Measurements from ENCODE around the gene LAMA3. TPM values are rescaled to one million over a fixed set of nuclear protein-coding genes. Genes with fewer than 3 reads are reported as not detected.
A peak's percentile ranks its signal among the peaks of the same experiment; 100 is the strongest.

Gene LAMA3
- total RNA-seq, 1 experiment from 2014 or later = 26.7 TPM

GRCh38 chr18:23668731-23669130 is 20.5 kb upstream of the LAMA3 start:
- in situ Hi-C loops (cut with HindIII; ENCODE audit: low pct_unique_long_range_greater_than_20kb, low sequenced_read_pairs) = no loop called here
- DNase-seq (ENCODE audit: low read depth) = no peak

- in situ Hi-C loops (cut with HindIII; ENCODE audit: low pct_unique_long_range_greater_than_20kb, low sequenced_read_pairs) = no loop called here
- no peak for DNase-seq (ENCODE audit: low read depth)
Measured at GRCh38 chr18:23669202-23669766, 20.0 kb upstream of the LAMA3 start.

GRCh38 chr18:23669804-23670405 is 19.3 kb upstream of the LAMA3 start:
- no peak for DNase-seq (ENCODE audit: low read depth)
- in situ Hi-C loops (cut with HindIII; ENCODE audit: low pct_unique_long_range_greater_than_20kb, low sequenced_read_pairs) = no loop called here

- in situ Hi-C loops (cut with HindIII; ENCODE audit: low pct_unique_long_range_greater_than_20kb, low sequenced_read_pairs) = no loop called here
Measured at GRCh38 chr18:23671564-23671963, 17.7 kb upstream of the LAMA3 start.

GRCh38 chr18:23673725-23674124 is 15.5 kb upstream of the LAMA3 start:
- DNase-seq (ENCODE audit: low read depth) = no peak
- in situ Hi-C loops (cut with HindIII; ENCODE audit: low pct_unique_long_range_greater_than_20kb, low sequenced_read_pairs) = no loop called here

More at GRCh38 chr18:23671564-23671963, 17.7 kb upstream of the LAMA3 start:
- no peak for DNase-seq (ENCODE audit: low read depth)

GRCh38 chr18:23675236-23675635 is 14.0 kb upstream of the LAMA3 start:
- DNase-seq (ENCODE audit: low read depth) = no peak
- in situ Hi-C loops (cut with HindIII; ENCODE audit: low pct_unique_long_range_greater_than_20kb, low sequenced_read_pairs) = no loop called here

- in situ Hi-C loops (cut with HindIII; ENCODE audit: low pct_unique_long_range_greater_than_20kb, low sequenced_read_pairs) = no loop called here
Measured at GRCh38 chr18:23675896-23676295, 13.4 kb upstream of the LAMA3 start.

GRCh38 chr18:23682045-23682444 is 7.2 kb upstream of the LAMA3 start:
- in situ Hi-C loops (cut with HindIII; ENCODE audit: low pct_unique_long_range_greater_than_20kb, low sequenced_read_pairs) = no loop called here
- no peak for DNase-seq (ENCODE audit: low read depth)

More at GRCh38 chr18:23675896-23676295, 13.4 kb upstream of the LAMA3 start:
- no peak for DNase-seq (ENCODE audit: low read depth)

- in situ Hi-C loops (cut with HindIII; ENCODE audit: low pct_unique_long_range_greater_than_20kb, low sequenced_read_pairs) = no loop called here
- DNase-seq (ENCODE audit: low read depth) = no peak
Measured at GRCh38 chr18:23682472-23682871, 6.8 kb upstream of the LAMA3 start.

- DNase-seq (ENCODE audit: low read depth) = peak; percentile 44
- in situ Hi-C loops (cut with HindIII; ENCODE audit: low pct_unique_long_range_greater_than_20kb, low sequenced_read_pairs) = no loop called here
Measured at GRCh38 chr18:23683155-23683554, 6.1 kb upstream of the LAMA3 start.

- in situ Hi-C loops (cut with HindIII; ENCODE audit: low pct_unique_long_range_greater_than_20kb, low sequenced_read_pairs) = no loop called here
- no peak for DNase-seq (ENCODE audit: low read depth)
Measured at GRCh38 chr18:23683671-23684070, 5.6 kb upstream of the LAMA3 start.

GRCh38 chr18:23684515-23685197 is 4.6 kb upstream of the LAMA3 start:
- in situ Hi-C loops (cut with HindIII; ENCODE audit: low pct_unique_long_range_greater_than_20kb, low sequenced_read_pairs) = no loop called here
- DNase-seq (ENCODE audit: low read depth) = peak; percentile 69

- in situ Hi-C loops (cut with HindIII; ENCODE audit: low pct_unique_long_range_greater_than_20kb, low sequenced_read_pairs) = no loop called here
- DNase-seq (ENCODE audit: low read depth) = no peak
Measured at GRCh38 chr18:23688528-23688927, 725 bp upstream of the LAMA3 start.

- in situ Hi-C loops (cut with HindIII; ENCODE audit: low pct_unique_long_range_greater_than_20kb, low sequenced_read_pairs) = no loop called here
Measured at GRCh38 chr18:23689616-23690504, 607 bp downstream of the LAMA3 start.

GRCh38 chr18:23690505-23691068 is 1.3 kb downstream of the LAMA3 start:
- in situ Hi-C loops (cut with HindIII; ENCODE audit: low pct_unique_long_range_greater_than_20kb, low sequenced_read_pairs) = no loop called here
- peak; percentile 53 for DNase-seq (ENCODE audit: low read depth)

More at GRCh38 chr18:23689616-23690504, 607 bp downstream of the LAMA3 start:
- DNase-seq (ENCODE audit: low read depth) = peak; percentile 44

GRCh38 chr18:23693846-23694245 is 4.6 kb downstream of the LAMA3 start:
- no peak for DNase-seq (ENCODE audit: low read depth)
- in situ Hi-C loops (cut with HindIII; ENCODE audit: low pct_unique_long_range_greater_than_20kb, low sequenced_read_pairs) = no loop called here

GRCh38 chr18:23694637-23695430 is 5.6 kb downstream of the LAMA3 start:
- DNase-seq (ENCODE audit: low read depth) = no peak
- in situ Hi-C loops (cut with HindIII; ENCODE audit: low pct_unique_long_range_greater_than_20kb, low sequenced_read_pairs) = no loop called here

GRCh38 chr18:23701017-23701416 is 11.8 kb downstream of the LAMA3 start:
- no peak for DNase-seq (ENCODE audit: low read depth)
- in situ Hi-C loops (cut with HindIII; ENCODE audit: low pct_unique_long_range_greater_than_20kb, low sequenced_read_pairs) = no loop called here
